Measurements from ENCODE around the gene FUT9.

The FUT9 gene

DNA sequence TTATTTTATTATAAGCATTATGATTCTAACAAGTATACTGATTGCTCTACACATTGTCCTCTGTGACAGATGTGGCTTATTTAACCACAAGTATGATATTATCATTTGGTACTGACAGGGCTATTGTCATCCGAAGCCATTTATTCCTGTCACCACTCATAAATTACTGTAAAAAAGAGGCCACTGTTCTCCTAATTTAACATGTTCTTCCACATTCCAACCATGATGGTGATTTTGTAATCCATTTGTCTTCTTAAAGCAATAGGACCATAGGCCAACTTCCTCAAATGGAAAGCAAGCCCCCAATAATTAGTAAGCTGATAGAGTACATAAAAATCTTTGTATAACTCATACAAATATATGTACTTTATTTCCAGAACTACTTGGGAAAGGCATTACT, 50.6 kb downstream of the FUT9 start:
- DNase-seq (ENCODE audit: extremely low read depth in 1 of 2, low read depth in 1 of 2) = no peak

DNA sequence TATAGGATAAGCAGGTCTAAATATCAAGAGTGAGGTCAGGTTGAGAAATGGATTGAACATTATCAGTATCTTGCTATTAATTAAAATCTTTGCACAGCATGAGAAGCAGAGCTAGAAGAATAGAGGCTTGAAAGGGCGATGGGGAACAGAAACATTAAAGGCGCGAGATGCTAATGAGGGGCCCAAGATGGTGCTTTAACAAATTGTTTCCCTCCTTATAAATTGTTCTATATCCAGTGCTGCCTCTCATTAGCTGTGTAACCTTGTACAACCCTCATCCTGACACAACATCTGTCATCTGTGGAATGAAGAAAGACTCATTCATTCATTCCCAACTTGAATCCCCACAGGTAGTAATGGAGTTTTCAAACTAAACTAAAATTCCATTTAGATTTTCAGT, 57.8 kb downstream of the FUT9 start:
- no peak for DNase-seq (ENCODE audit: extremely low read depth in 1 of 2, low read depth in 1 of 2)

DNA sequence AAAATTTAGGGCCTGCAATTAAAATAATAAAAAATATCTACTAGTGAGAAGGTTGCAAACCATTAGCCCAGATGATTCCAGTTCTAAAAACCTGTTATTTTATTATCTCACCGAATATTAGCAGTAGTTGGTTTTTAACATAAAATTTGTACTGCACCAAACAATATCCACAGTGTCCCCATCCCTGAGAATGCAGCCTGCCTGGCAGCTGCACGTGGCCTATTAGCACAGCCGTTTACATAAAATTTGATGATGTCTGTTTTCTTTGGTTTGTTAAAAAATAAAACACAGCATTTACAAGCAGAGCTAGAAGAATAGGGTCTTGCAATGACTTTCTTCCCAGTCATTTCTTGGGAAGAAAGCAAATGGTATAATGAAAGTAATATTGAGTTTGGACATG, 58.2 kb downstream of the FUT9 start:
- DNase-seq (ENCODE audit: extremely low read depth in 1 of 2, low read depth in 1 of 2) = no peak

DNA sequence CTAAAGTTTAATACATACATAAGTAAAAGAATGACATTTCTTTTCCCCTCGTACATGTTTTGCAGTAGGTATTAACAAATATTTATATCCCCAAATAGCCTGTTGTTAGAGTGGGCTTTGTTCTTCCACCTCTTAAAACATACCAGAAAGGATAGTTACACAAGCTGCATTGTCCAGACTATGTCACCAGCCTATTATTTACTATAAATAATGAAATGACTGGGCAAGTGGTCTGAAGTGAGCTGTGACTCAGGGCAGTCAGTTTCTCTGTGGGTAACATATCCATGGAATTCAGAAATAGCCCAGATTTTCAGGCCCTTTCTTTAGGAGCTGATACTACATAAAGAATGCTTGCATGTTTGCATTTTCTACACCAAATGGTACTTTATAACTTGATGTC, 60.1 kb downstream of the FUT9 start:
- no peak for DNase-seq (ENCODE audit: extremely low read depth in 1 of 2, low read depth in 1 of 2)

DNA sequence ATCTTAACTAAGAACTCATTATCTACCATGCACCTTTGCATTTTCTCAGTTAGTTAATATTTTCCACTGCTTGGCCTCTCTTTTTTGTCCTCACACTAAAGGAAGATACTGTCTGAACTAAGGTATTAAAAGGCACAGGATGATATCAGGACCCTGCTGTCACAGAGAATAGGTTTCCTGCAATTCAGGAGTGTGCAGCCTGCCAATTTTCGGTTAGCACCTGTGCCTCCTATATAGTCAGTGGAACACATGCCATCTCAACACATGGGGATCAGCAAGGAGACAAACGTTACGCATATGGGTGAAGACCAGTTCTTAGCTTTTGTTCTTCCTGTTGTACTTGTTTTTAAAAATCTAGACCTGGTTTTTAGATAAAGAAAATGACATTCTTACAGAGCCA, 71.0 kb downstream of the FUT9 start:
- DNase-seq (ENCODE audit: extremely low read depth in 1 of 2, low read depth in 1 of 2) = no peak

DNA sequence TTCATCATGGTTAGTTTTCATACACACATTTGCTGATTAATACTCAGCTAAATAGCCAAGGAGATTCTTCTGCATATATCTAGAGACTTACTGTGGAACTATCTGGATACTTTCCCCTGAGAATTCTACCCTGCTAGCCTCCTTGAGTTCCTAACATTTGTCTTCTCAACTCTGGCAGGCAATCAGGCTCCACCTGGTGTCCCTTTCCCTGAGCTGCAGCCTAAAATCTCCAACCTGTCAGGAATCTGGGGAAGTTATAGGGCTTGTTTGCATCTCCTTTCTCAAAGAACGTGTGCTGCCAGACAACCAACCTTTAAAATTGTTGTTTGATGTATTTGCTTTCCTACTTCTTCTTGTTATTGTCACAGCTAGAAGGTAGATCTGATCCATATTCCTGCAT, 73.4 kb downstream of the FUT9 start:
- DNase-seq (ENCODE audit: extremely low read depth in 1 of 2, low read depth in 1 of 2) = no peak

DNA sequence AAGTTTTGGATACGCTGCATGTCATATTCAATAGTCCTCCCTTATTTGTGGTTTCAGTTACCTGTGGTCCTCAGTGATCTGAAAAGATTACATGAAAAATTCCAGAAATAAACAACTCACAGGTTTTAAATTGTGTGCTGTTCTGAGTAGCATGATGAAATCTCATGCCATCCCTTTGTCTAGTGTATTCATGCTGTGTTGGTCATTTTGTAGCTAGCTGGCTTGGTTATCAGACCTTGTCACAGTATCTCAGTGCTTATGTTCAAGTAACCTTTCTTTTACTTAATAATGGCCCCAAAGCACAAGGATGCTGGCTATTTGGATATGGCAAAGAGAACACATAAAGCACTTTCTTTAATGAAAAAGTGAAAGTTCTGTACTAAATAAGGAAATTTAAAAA, 78.3 kb downstream of the FUT9 start:
- DNase-seq (ENCODE audit: extremely low read depth in 1 of 2, low read depth in 1 of 2) = no peak

DNA sequence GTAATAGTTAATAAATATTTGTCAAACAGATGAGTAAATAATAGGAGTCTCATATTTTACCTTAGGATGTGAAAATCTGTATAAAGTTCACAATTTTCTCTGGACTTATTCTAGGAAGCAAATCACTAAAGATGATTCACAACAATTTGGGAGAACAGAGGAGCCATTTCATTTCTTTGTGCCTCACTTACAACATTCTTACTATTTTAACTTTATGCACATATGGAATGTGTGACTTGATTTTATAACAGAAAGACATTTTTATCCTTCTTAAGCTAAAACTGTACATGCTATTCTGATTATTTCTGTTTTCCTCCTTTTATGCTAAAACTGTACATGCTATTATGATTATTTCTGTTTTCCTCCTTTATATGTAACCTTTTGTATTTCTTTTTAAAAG, 83.3 kb downstream of the FUT9 start:
- no peak for DNase-seq (ENCODE audit: extremely low read depth in 1 of 2, low read depth in 1 of 2)

DNA sequence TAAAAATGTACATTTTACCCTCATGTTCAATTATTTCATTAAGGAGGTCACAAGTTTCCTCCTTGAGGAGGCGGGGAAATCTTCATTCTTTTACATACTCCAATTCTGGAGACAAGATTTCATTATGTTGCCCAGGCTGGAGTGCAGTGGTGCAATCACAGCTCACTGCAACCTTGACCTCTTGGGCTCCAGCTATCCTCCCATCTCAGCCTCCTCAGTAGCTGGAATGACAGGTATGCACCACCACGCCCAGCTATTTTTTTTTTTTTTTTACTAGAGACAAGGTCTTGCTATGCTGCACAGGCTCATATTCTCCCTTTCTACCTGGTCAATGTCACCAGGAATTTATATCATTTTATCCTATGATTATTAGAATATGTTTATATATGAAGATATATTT, 85.8 kb downstream of the FUT9 start:
- DNase-seq (ENCODE audit: extremely low read depth in 1 of 2, low read depth in 1 of 2) = no peak

DNA sequence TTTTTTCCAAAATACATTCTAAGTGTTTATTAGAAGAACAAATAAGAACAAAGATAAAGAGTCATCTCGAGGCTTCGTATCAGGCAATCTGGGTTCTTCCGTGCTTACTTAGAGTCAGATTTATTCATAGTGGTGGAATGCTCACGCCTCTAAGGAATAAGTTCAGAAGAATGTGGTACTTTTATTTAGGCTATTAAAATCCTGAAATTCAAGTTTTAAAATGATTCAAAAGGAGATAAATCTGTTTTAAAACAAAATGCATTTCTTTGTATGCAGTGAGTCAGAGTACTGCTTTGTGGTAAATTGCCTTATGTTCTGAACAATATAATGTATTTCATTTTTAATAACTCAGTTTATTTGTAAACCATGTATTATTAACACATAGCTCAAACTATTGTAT, 89.1 kb downstream of the FUT9 start:
- no peak for DNase-seq (ENCODE audit: extremely low read depth in 1 of 2, low read depth in 1 of 2)

DNA sequence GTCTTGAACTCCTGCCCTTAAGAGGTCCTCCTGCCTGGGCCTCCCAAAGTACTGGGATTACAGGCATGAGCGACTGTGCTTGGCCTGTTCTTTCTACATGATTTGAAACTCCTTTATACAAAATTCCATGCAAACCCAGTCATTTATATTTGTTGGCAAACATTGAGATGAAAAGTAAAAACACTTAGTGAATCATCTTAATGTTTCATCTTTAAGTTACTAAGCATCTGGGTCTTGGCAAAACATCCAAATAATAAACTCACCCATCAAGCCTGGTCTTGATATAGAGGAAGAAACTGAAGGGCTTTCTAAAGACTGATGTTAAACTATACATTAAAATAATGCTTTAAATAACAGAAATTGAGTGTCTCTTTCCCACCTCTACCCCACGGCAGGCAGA, 95.1 kb downstream of the FUT9 start:
- no peak for DNase-seq (ENCODE audit: extremely low read depth in 1 of 2, low read depth in 1 of 2)

DNA sequence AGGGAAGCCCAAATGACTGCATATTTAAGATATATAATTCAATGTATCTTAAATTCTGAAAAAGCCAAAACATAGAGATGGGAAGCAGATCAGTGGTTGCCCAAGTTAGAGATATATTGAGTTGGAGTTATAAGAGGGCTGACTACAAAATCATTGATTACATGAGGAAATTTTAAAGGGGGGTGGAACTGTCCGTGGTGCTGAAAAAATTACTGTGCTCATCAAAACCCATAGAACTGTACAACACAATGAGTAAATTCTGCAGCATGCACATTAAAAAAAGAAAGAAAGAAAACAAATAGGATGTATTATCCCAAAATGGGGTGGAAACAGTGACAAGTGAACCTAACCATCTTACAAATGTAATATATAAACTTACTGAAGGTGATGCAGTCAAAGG, 100.9 kb downstream of the FUT9 start:
- DNase-seq (ENCODE audit: extremely low read depth in 1 of 2, low read depth in 1 of 2) = no peak

DNA sequence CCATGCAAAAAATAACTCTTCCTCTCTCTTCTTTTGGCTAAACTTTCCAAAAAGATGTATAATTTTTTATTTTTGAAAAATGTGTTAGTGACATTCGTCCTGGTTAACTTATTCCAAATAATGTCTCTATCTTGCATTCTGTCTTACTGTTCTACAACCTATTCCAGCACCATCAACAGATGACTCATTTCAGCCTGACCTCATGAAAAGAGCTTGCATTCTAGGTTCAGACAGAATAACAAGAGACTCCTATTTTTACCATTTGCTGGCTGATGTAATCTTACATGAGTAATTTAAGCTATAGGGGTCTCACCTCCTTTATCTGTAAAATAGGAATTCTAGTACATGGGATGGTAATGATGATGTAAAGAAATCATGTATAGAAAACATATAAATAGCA, 109.0 kb downstream of the FUT9 start:
- no peak for DNase-seq (ENCODE audit: extremely low read depth in 1 of 2, low read depth in 1 of 2)

DNA sequence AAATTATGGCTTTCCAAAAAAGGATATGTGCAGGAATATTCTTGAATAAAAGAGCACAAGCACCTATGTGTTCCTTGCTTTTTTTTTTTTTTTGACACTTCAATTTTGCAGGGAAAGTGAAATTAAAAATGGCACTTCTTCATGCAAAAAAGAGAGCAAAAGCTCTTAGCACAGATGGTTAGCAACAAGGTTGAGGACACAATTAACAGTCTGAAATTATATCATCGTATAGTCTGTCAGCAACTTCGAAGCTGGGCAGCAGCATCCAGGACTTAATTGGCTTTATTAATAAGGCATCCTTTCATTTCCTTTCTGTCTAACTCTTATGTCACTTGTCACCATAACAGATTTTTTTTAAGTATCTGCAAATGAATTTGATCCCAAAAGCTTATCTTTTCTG, 122.6 kb downstream of the FUT9 start:
- DNase-seq (ENCODE audit: extremely low read depth in 1 of 2, low read depth in 1 of 2) = no peak

DNA sequence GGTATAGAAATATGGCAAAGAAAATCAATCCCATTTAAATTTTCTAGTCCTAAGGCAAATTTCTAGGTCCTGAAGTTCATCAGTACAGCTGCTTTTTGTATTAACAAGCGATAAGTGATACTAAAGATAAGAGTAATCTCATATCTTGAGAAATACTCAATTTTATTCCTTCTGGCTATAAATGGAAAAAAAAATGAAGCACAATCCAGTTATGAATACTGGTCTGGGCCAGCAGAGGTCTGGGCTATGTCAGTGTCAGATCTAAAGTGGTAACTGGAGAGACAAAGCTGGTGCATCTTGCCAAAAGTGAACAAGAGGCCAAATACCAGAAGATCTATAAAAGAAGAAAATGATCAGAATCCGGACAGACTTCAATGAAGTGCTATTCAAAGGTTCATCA, 126.4 kb downstream of the FUT9 start:
- no peak for DNase-seq (ENCODE audit: extremely low read depth in 1 of 2, low read depth in 1 of 2)

DNA sequence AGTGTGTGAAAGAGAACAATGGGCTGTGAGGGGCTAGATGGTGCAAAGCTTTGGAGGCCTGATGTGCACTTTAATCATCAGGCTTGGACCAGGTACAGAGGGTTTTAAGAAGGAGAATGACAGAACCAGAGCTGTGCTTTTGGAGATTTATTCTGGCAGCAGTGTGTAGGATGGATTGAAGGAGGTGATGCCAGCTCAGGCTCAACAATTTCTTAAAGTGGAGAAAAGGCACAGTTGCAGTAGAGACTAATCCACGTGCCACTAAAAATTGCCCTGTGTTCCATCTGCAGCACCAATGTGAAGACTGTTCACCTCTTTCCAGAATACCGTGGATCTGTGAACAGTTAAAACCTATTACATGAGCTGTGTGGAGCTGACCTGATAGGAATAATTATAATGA, 134.7 kb downstream of the FUT9 start:
- DNase-seq (ENCODE audit: extremely low read depth in 1 of 2, low read depth in 1 of 2) = no peak

DNA sequence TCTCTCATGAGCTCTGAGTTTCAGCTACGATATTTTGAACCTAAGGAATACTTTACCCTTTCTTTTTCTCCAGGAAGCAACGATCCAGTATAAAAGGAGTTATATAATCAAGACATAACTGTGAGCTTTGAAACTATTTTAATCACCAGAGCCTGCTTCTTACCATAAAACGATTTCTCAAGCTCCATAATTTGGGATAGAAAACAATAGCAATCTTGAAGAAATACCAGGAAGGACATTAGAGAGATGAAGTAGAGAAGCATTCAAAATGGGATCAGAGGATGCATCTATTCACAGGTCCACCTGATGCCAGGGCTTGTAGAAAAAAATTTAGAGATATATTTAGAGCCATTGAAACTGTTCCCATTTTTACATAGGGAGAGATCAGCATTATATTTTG, 135.9 kb downstream of the FUT9 start:
- no peak for DNase-seq (ENCODE audit: extremely low read depth in 1 of 2, low read depth in 1 of 2)

DNA sequence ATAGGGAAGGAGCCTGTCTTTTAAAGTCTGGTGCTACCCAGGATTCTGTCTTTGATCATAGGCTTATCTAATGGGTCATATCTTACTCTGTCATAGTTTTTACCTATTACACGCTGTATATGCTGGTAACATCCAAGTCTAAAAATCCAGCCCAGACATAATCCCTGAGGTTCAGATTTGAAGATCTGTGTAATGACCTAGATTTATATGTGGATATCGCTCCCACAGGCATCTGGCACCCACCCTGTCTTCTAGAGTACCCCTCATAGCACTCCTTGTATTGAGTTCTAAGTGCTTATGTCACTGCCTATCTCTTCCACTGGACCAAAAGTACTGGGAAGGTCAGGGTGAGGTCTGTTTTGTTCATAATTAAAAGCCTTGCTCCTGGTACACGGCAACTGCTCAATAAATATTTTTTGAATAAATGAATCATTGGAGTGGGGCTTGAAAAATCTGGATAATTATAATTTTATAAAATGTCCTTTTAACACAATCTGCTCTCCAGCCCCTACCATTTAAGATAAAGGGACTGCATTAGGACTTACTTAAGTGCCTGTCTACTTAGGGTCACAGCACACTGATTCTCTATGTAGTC, 136.4 kb downstream of the FUT9 start:
- DNase-seq (ENCODE audit: extremely low read depth in 1 of 2, low read depth in 1 of 2) = no peak

DNA sequence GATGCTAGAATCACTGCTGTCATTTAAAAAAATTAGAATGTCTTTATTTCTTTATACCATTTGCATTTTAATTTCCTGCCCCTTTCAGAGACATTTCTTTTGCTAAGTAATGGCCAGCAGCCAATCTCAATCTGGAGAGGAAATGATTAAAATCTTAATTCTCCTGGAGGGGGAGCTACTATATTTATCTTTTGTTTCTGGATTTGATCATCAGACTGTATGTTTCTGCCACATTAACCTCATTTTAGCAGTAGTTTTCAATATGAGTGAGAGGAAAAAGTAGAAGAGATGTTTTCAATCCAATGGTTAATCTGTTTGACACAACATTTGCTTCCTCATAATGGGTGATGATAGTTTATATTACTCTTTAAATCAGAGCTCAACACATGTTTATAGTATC, 138.0 kb downstream of the FUT9 start:
- no peak for DNase-seq (ENCODE audit: extremely low read depth in 1 of 2, low read depth in 1 of 2)

DNA sequence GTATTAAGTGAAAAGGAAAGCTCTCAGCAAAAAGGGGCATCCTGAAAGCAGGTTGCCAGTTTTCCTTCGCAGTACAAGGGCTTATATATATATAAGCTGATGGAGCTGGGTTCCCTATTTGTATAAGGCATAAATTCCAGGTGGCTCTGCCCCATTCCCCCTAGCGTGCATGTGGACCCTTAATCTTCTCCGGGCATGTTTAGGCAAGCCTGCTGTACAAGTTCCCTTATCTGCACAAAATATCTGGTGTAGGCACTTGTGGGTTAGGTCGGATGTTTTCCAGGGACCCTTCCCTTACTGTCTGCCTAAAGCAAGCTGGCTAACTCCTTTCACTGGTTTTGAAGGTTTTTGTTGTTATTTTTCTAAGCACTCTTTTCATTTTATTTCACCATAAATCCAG, 140.7 kb downstream of the FUT9 start:
- DNase-seq (ENCODE audit: extremely low read depth in 1 of 2, low read depth in 1 of 2) = no peak

DNA sequence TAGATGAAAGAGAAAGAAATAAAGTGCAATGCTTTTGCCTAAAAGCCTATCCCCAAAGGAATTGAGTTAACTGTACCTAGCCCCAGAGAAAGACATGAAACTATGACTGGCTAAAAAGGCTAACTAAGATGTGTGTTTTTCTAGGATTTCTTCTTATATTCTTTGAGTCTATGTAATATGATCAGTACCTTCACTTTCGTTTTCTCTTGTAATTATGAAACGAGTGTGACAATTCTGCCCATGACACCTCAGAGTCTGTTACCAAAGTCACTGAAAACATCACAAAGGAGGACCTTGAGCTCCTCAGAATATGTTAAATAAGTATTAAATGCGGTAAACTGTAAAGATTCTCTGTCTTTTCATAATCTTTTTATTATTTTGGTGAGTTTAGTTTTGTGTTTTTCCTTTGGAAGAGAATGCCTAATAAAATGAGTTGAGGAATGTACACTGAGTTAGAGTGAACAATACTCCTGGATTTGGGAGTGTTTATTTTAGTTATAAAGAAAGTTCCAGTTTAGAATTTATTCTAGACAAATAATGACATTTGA, 141.3 kb downstream of the FUT9 start:
- no peak for DNase-seq (ENCODE audit: extremely low read depth in 1 of 2, low read depth in 1 of 2)

DNA sequence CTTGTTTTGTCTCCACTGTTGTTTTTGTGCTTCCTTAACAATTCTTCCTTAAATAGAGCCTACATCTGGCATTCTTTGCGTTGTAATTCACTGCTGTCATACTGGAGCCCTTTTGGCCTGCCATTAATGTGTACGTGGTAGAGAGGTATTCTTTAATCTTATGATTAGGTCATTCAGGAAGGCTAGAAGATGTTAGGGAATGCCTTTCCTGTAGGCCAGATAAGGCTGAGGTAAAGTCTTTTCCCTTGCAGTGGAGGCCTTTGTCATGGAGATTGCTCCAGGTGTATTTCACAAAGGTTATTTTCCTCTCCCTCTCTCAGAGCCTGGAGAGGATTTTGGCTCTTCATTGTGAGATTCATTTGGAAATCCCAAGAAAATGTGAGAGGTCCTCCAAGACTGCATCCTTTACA, 146.9 kb downstream of the FUT9 start:
- DNase-seq (ENCODE audit: extremely low read depth in 1 of 2, low read depth in 1 of 2) = no peak

DNA sequence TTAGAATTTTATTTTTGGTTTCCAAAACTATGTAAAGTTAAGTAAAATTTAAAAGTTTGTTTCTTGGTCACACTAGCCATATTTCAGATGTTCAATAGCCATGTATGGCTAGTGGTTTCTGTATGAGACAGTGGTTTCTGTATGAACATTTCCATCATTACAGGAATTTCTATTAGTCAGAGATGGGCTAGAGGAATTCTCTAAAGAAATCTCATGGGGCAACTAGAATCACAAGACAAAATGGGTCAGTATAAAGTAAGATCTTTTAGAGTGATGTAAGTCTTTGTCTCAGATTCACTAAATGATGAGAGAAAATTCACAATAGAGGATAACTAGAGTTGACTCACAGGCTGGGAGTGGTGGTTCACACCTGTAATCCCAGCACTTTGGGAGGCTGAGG, 149.0 kb downstream of the FUT9 start:
- no peak for DNase-seq (ENCODE audit: extremely low read depth in 1 of 2, low read depth in 1 of 2)
